Erythroblast (primary cell): ENCODE results near the gene EYA4.

Experiments used
- GATA1 ChIP-seq: IDR thresholded peaks from 2 replicates; pipeline ENCODE4 v1.6.1; 2011; ENCODE audit warnings: low read depth, mild to moderate bottlenecking, control low read depth, low read length, moderate library complexity
- POLR2A ChIP-seq: IDR thresholded peaks from 2 replicates; pipeline ENCODE4 v1.6.1; 2011; ENCODE audit warnings: mild to moderate bottlenecking, low read length

DNA sequence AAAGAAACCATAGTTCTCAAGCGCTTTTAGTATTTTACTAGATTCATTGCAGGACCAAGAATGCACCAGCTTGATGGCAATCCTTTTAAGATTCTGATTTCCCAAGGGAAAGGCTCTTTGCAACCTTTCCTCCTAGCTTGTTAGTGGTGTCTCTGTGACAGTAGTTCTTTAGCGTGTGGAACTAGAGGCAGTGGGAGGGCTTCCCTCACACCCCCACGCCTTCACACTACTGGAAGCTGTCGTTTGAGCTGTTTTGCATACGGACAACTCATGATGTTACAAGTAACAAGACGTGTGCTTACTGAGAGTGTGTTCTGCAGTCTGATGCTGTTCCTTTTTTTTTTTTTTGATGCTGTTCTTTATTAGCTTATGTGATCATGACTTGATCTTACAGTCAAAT, 34.1 kb downstream of the EYA4 start:
- no peak for TF ChIP-seq POLR2A
- no peak for TF ChIP-seq GATA1
